Measurements from ENCODE around the gene SLC16A6.
"Not testable (repeated sequence)": the region's sequence is repeated elsewhere in the genome, so short reads cannot be mapped to it uniquely, and the experiment has no call there.

DNA sequence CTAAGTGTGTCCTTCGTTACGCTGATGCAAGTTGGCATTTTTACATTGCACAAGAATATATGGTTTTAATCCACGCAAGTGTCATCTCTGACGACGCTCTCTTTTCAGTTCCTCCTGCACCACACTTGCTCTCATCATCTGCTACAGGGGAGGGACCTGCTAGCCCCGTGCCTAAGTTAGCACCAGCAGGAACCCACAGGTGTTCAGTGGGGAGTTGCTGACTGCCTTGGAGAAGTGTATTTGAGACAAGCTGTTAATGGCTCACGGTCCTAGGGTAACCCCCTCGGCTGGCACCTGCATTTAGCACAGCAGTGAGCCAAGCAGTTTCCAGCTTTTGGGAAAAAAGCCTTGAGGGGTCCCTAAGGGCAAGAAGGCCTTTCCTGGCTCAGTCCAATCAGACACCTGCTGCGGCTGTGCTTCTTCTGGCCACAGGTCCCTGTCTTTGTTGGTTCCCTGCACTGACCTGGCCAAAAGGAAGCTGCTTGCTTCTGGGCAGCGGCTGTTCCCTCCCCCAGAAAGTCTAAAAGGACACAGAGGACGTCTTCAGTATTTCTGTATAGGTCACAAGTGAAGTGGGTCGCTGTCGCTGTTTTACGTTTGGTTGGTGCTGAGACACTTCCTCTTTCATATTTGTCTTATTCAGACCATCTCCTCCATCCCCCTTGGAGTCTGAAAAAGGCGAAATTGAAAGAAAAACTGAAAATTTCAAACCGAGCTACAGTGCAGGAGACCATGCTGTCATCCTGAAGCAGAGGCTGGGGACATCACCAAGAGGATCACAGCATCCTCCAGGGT is 53.4 kb downstream of the SLC16A6 start:
- not testable (repeated sequence) for TF ChIP-seq CTCF (IDR thresholded peaks at IDR 0.05)
- peak in 1 of 4 donors; percentile 77 for TF ChIP-seq POLR2A (IDR thresholded peaks at IDR 0.05)

All from esophagus squamous epithelium (tissue), 4 donors.